ENCODE measurements around the gene RFC3.

- TF ChIP-seq CTCF (IDR thresholded peaks at IDR 0.05), result no peak
- no peak for TF ChIP-seq POLR2A (IDR thresholded peaks at IDR 0.05)
Observed at GRCh38 chr13:33871207-33872004, 53.5 kb downstream of the RFC3 start.
